ENCODE results near the gene COG2. TPM values are rescaled to one million over a fixed set of nuclear protein-coding genes. Genes with fewer than 3 reads are reported as not detected.
A peak's percentile ranks its signal among the peaks of the same experiment; 100 is the strongest.

Gene COG2
- total RNA-seq, 6 experiments from 2014 or later: 9.0 to 18.7 (median 13.0) TPM

DNA sequence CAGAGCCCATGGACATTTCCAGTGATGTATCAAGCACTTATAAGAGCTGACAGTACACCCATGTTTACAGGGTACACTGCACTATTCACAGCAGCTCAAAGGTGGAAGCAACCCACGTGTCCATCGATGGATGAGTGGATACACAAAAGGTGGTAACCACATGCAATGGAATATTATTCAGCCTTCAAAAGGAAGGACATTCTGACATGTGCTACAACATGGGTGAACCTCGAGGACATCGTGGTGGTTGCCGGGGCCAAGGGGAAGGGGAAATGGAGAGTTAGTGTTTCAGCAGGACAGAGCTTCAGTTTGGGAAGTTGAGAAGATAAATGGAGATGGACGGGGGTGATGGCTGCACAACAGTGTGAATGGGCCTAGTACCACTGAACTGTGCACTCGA lies 62.5 kb downstream of the COG2 start:
- TF ChIP-seq, protein P1, sequence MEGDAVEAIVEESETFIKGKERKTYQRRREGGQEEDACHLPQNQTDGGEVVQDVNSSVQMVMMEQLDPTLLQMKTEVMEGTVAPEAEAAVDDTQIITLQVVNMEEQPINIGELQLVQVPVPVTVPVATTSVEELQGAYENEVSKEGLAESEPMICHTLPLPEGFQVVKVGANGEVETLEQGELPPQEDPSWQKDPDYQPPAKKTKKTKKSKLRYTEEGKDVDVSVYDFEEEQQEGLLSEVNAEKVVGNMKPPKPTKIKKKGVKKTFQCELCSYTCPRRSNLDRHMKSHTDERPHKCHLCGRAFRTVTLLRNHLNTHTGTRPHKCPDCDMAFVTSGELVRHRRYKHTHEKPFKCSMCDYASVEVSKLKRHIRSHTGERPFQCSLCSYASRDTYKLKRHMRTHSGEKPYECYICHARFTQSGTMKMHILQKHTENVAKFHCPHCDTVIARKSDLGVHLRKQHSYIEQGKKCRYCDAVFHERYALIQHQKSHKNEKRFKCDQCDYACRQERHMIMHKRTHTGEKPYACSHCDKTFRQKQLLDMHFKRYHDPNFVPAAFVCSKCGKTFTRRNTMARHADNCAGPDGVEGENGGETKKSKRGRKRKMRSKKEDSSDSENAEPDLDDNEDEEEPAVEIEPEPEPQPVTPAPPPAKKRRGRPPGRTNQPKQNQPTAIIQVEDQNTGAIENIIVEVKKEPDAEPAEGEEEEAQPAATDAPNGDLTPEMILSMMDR (IDR thresholded peaks at IDR 0.05): no peak
- peaks cover 0 to 6% (median 3%) of the 10 kb centered on the region in 4 donors for H3K4me1 ChIP-seq
- no peak for DNase-seq
- no peak for ATAC-seq
- WGBS (ENCODE audit: insufficient coverage, low coverage, low lambda C conversion rate, missing lambda C conversion rate): 70% methylated on average over 6 of the region's 7 CpGs
- H3K36me3 ChIP-seq: peaks cover 0 to 83% (median 42%) of the 10 kb centered on the region in 4 donors
- no peak overlapping the region for H3K27ac ChIP-seq
- no peak overlapping the region for H3K4me3 ChIP-seq
- H3K27me3 ChIP-seq: no peaks in the 10 kb centered on the region
- no peaks in the 10 kb centered on the region for H3K9me3 ChIP-seq
- intact Hi-C loops (cut with DNase I): loop anchor here (10.0 kb wide), 2 partner anchors 60 to 70 kb away; partner anchors contain the start of gene COG2 (in 1 of the 2)

GRCh38 chr1:230705289-230706019 lies 63.2 kb downstream of the COG2 start:
- ATAC-seq (no peak), DNase-seq (no peak)
- H3K27me3 ChIP-seq: no peaks in the 10 kb centered on the region
- peaks cover 0 to 12% (median 3%) of the 10 kb centered on the region in 4 donors for H3K4me1 ChIP-seq
- WGBS (ENCODE audit: insufficient coverage, low coverage, low lambda C conversion rate, missing lambda C conversion rate): 79% methylated on average over 4 of the region's 18 CpGs
- no peak overlapping the region for H3K27ac ChIP-seq
- TF ChIP-seq, protein P1 (IDR thresholded peaks at IDR 0.05): no peak
- TF ChIP-seq POLR2A (IDR thresholded peaks at IDR 0.05): no peak
- H3K9me3 ChIP-seq: no peaks in the 10 kb centered on the region
- intact Hi-C loops (cut with DNase I): loop anchor here (10.0 kb wide), 2 partner anchors 61 to 71 kb away; partner anchors contain the start of gene COG2 (in 1 of the 2)
- H3K4me3 ChIP-seq: no peak overlapping the region
- peaks cover 0 to 89% (median 47%) of the 10 kb centered on the region in 4 donors for H3K36me3 ChIP-seq

DNA sequence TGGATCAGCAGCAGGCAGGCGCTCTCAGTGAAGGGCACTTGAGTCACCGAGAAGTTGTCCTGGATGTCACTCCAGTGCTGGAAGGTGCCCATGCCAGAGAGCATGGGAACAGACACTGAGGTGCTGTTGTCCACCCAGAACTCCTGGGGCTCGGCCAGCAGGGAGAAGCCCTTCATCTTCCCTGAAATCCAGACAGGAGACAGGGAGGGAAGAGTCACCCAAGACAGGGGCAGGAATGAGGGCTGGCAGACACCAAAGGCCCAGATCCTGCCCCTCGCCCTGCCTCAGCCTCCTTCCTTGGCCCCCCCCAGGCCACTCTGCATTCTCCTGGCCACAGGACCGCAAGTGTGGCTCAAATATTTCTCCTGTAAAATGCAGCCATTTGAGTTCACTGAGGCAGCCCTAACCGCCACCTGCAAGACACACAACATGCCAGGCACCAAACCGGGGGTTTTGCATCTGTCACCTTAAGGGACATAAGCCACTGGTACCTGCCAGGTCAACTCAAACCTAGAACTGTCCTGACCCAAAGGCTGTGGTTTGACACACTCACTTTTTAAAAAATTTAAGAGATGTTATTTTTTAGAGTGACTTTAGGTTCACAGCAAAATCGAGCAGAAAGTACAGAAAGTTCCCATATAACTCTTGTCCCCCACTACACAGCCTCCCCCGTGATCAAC lies 63.9 kb downstream of the COG2 start:
- H3K36me3 ChIP-seq: peaks cover 0 to 95% (median 51%) of the 10 kb centered on the region in 4 donors
- peak in 1 of 4 donors; percentile 0 for ATAC-seq
- WGBS (ENCODE audit: insufficient coverage, low coverage, low lambda C conversion rate, missing lambda C conversion rate): 62% methylated on average over 2 of the region's 9 CpGs
- H3K4me1 ChIP-seq: peaks cover 0 to 19% (median 3%) of the 10 kb centered on the region in 4 donors
- TF ChIP-seq POLR2A (IDR thresholded peaks at IDR 0.05): no peak
- TF ChIP-seq, protein P1 (IDR thresholded peaks at IDR 0.05): no peak
- no peak overlapping the region for H3K27ac ChIP-seq
- intact Hi-C loops (cut with DNase I): loop anchor here (10.0 kb wide), 2 partner anchors 61 to 71 kb away; partner anchors contain the start of gene COG2 (in 1 of the 2)
- no peak overlapping the region for H3K4me3 ChIP-seq
- H3K27me3 ChIP-seq: no peaks in the 10 kb centered on the region
- no peaks in the 10 kb centered on the region for H3K9me3 ChIP-seq
- no peak for DNase-seq

GRCh38 chr1:230706887-230707731 lies 64.8 kb downstream of the COG2 start:
- WGBS (ENCODE audit: insufficient coverage, low coverage, low lambda C conversion rate, missing lambda C conversion rate): 61% methylated on average over 8 of the region's 20 CpGs
- Histone ChIP-seq H3K27ac (peak overlapping the region in 1 of 3 donors; percentile 97), H3K9me3 (no peaks in the 10 kb centered on the region), H3K4me3 (peak overlapping the region in 2 of 3 donors; percentile 81 to 82), H3K27me3 (no peaks in the 10 kb centered on the region), H3K4me1 (peaks cover 0 to 19% (median 3%) of the 10 kb centered on the region in 4 donors), H3K36me3 (peaks cover 0 to 94% (median 48%) of the 10 kb centered on the region in 4 donors)
- intact Hi-C loops (cut with DNase I): loop anchor here (10.0 kb wide), 2 partner anchors 62 to 72 kb away; partner anchors contain the start of gene COG2 (in 1 of the 2)
- peak in 1 of 3 donors; percentile 78 for DNase-seq
- TF ChIP-seq, protein P1 (IDR thresholded peaks at IDR 0.05): no peak
- TF ChIP-seq POLR2A (IDR thresholded peaks at IDR 0.05): no peak
- ATAC-seq: peak in 2 of 4 donors; percentile 2 to 18

Data from right lobe of liver (tissue), 6 donors.